NB4 (cell line): ENCODE data around the gene CCDC170.

Experiments
- DNase-seq: peaks from one replicate; pipeline ENCODE4 v3.0.0; 2010; ENCODE audit warnings: low read depth
- H3K4me3 ChIP-seq: one replicate; pipeline ENCODE4 v1.5.1; 2011; ENCODE audit warnings: mild to moderate bottlenecking, low read depth, low read length, moderate library complexity
- CTCF ChIP-seq: IDR thresholded peaks from one replicate; pipeline ENCODE4 v1.5.1; 2012; ENCODE audit warnings: low read depth, low read length
- MAX ChIP-seq: IDR thresholded peaks from 2 replicates; pipeline ENCODE4 v1.6.1; 2011; ENCODE audit warnings: low read depth, low read length
- MYC ChIP-seq: IDR thresholded peaks from 2 replicates; pipeline ENCODE4 v1.6.1; 2011; ENCODE audit warnings: low read depth, low read length
- POLR2A ChIP-seq: IDR thresholded peaks from 2 replicates; pipeline ENCODE4 v1.6.1; 2011; ENCODE audit warnings: mild to moderate bottlenecking; ENCODE audit not compliant: insufficient read length; ENCODE audit errors: extremely low read depth

The CCDC170 gene

GRCh38 chr6:151658091-151658490, 164.3 kb downstream of the CCDC170 start:
- DNase-seq = no peak
- TF ChIP-seq MYC (no peak), CTCF (no peak), MAX (no peak), POLR2A (no peak)
- H3K4me3 ChIP-seq = no peak overlapping the region

GRCh38 chr6:151659212-151659611, 165.4 kb downstream of the CCDC170 start:
- DNase-seq = no peak
- no peak overlapping the region for H3K4me3 ChIP-seq
- TF ChIP-seq MYC = no peak
- no peak for TF ChIP-seq MAX
- no peak for TF ChIP-seq CTCF
- TF ChIP-seq POLR2A = no peak

GRCh38 chr6:151661509-151661908, 167.7 kb downstream of the CCDC170 start:
- DNase-seq = no peak
- TF ChIP-seq POLR2A (no peak), MAX (no peak), MYC (no peak), CTCF (no peak)
- no peak overlapping the region for H3K4me3 ChIP-seq

GRCh38 chr6:151661928-151662327, 168.1 kb downstream of the CCDC170 start:
- H3K4me3 ChIP-seq = no peak overlapping the region
- DNase-seq = no peak
- peak; percentile 38 for TF ChIP-seq CTCF
- no peak for TF ChIP-seq MAX
- no peak for TF ChIP-seq MYC
- no peak for TF ChIP-seq POLR2A

- DNase-seq = no peak
- TF ChIP-seq MYC = no peak
- no peak for TF ChIP-seq POLR2A
- no peak for TF ChIP-seq MAX
- TF ChIP-seq CTCF = no peak
- H3K4me3 ChIP-seq = no peak overlapping the region
These were observed 169.7 kb downstream of the CCDC170 start for GRCh38 chr6:151663559-151663958.

GRCh38 chr6:151664390-151664789, 170.6 kb downstream of the CCDC170 start:
- no peak for DNase-seq
- TF ChIP-seq MYC = no peak
- no peak for TF ChIP-seq POLR2A
- no peak for TF ChIP-seq MAX
- TF ChIP-seq CTCF = no peak
- H3K4me3 ChIP-seq = no peak overlapping the region
